Measurements from ENCODE around the gene TRNP1. TPM values are rescaled to one million over a fixed set of nuclear protein-coding genes. Genes with fewer than 3 reads are reported as not detected.

Gene TRNP1, protein sequence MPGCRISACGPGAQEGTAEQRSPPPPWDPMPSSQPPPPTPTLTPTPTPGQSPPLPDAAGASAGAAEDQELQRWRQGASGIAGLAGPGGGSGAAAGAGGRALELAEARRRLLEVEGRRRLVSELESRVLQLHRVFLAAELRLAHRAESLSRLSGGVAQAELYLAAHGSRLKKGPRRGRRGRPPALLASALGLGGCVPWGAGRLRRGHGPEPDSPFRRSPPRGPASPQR
- 49.2 and 52.2 TPM in 2 replicates for total RNA-seq (2014; rRNA removed; shearing (Covaris generic))

DNA sequence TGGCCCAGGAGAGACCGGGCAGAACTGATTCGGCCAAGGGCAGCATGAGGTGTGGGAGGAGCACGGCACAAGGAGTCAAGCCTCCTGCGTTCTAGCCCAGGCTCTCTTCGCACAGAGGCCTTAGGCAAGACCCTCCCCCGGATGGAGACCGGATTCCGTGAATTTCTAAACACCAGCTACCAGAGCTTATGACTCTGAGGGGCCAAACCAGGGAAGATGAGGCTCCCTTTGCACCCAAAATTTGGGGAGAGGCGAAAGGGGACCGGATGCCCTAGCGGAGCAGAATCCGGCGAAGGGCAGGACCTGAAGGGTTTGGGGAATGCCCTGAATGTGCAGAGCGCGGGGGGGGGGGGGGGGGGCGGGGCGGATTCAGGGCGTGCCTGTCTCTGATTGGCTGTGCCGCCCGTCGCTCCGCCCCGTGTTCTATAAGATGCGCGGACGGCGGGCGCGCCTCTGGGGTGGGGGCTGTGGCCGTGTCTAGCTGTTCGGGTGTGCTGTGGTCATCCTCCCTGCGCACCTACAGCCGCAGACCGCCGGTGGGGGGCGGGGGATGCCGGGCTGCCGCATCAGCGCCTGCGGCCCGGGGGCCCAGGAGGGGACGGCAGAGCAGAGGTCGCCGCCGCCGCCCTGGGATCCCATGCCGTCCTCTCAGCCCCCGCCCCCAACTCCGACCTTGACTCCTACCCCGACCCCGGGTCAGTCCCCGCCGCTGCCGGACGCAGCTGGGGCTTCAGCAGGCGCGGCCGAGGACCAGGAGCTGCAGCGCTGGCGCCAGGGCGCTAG, at the start of gene TRNP1:
Gene TRNP1 (plus strand): TSS at position 456 of the 783 bp plus-strand sequence. CDS start 95 bp downstream, at position 551.

DNA sequence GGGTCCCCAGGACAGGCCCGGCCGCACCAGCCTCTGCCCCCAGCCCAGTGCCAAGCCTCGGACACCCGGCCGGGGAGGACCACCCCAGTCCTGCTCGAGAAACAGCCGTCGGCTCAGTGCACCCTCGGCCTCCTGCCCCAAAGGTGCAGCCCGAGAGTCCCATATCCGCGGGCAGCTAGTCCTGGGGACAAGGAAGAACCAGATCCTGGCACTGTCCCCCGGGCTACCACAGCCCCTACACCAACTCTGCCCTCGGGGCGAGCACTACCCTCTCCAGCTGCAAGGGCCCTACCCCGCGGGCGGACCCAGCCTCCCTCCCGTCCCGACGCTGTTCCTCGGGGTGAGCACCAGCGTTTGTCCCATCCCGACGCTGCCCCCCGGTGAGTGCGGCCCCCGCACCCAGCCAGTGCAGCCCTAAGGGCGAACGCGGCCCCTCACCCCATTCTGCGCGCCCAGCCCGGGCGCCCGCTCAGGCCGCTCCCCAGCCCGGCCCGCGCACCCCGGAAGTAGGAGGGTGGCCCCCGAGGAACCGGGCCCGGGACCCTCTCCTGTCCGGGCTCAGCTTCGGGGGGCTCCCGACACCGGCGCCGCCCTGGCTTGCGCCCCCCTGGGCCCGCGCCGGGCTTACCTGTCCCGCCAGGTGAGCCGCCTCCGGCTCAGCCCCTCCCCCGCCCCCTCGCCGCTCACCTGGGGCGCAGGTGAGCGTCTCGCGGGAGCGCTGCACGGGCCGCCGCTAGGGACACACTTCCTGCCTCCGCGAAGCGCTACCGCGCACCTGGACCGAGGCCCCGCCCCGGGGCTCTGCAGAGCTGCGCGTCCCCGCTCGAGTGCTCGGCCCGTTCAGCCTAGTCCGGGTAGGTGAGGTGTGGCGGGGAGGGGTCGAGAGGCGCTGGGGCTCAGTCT, 33.5 kb upstream of the TRNP1 start, which contains the start of gene KDF1:
Gene KDF1 (minus strand): TSS at position 747 of the 903 bp plus-strand sequence. CDS start 8,088 bp downstream, outside the sequence.

Other genes with a start within 250 kb of the TRNP1 start
- 9.1 and 10.8 TPM in 2 replicates for gene PIGV, start 205.7 kb upstream of the TRNP1 start, total RNA-seq (2014; rRNA removed; shearing (Covaris generic))
- 7.6 and 10.0 TPM in 2 replicates for gene ZDHHC18, start 167.0 kb upstream of the TRNP1 start, total RNA-seq (2014; rRNA removed; shearing (Covaris generic))
- gene SFN, start 130.5 kb upstream of the TRNP1 start, total RNA-seq (2014; rRNA removed; shearing (Covaris generic)) = 2.5 and 4.2 TPM in 2 replicates
- 24.9 and 26.2 TPM in 2 replicates for gene GPN2, start 103.4 kb upstream of the TRNP1 start, total RNA-seq (2014; rRNA removed; shearing (Covaris generic))
- gene GPATCH3, start 93.2 kb upstream of the TRNP1 start, total RNA-seq (2014; rRNA removed; shearing (Covaris generic)) = 17.0 and 18.0 TPM in 2 replicates
- not detected in 2 replicates for gene NR0B2, start 79.7 kb upstream of the TRNP1 start, total RNA-seq (2014; rRNA removed; shearing (Covaris generic))
- 139 and 147 TPM in 2 replicates for gene NUDC, start 71.9 kb upstream of the TRNP1 start, total RNA-seq (2014; rRNA removed; shearing (Covaris generic))
- not detected in 2 replicates for gene KDF1, start 33.2 kb upstream of the TRNP1 start, total RNA-seq (2014; rRNA removed; shearing (Covaris generic))
- gene TENT5B, start 19.2 kb downstream of the TRNP1 start, total RNA-seq (2014; rRNA removed; shearing (Covaris generic)) = 31.2 and 41.0 TPM in 2 replicates
- gene SLC9A1, start 161.4 kb downstream of the TRNP1 start, total RNA-seq (2014; rRNA removed; shearing (Covaris generic)) = 4.6 and 7.7 TPM in 2 replicates
- gene WDTC1, start 240.9 kb downstream of the TRNP1 start, total RNA-seq (2014; rRNA removed; shearing (Covaris generic)) = 17.9 and 18.5 TPM in 2 replicates

All from A375 (cell line).